ENCODE data around the gene PLA2G15.

Gene PLA2G15

GRCh38 chr16:68249371-68249770 lies 4.2 kb downstream of the PLA2G15 start:
- no peak for FAIRE-seq
- DNase-seq (ENCODE audit: extremely low spot score, insufficient read length, low read depth): no peak

GRCh38 chr16:68250951-68251350 lies 5.8 kb downstream of the PLA2G15 start:
- FAIRE-seq: no peak
- DNase-seq (ENCODE audit: extremely low spot score, insufficient read length, low read depth): no peak

- DNase-seq (ENCODE audit: extremely low spot score, insufficient read length, low read depth) (no peak), FAIRE-seq (no peak)
Observed at GRCh38 chr16:68251832-68252231, 6.7 kb downstream of the PLA2G15 start.

GRCh38 chr16:68252383-68252782 lies 7.2 kb downstream of the PLA2G15 start:
- FAIRE-seq: no peak
- no peak for DNase-seq (ENCODE audit: extremely low spot score, insufficient read length, low read depth)

- FAIRE-seq: no peak
- no peak for DNase-seq (ENCODE audit: extremely low spot score, insufficient read length, low read depth)
Observed at GRCh38 chr16:68253721-68254120, 8.5 kb downstream of the PLA2G15 start.

GRCh38 chr16:68255712-68256111 lies 10.5 kb downstream of the PLA2G15 start:
- FAIRE-seq: no peak

GRCh38 chr16:68257251-68257905 lies 12.2 kb downstream of the PLA2G15 start:
- DNase-seq (ENCODE audit: extremely low spot score, insufficient read length, low read depth): no peak

More at GRCh38 chr16:68255712-68256111, 10.5 kb downstream of the PLA2G15 start:
- no peak for DNase-seq (ENCODE audit: extremely low spot score, insufficient read length, low read depth)

GRCh38 chr16:68257906-68258800 lies 13.0 kb downstream of the PLA2G15 start:
- FAIRE-seq: peak; percentile 29
- DNase-seq (ENCODE audit: extremely low spot score, insufficient read length, low read depth): no peak

More at GRCh38 chr16:68257251-68257905, 12.2 kb downstream of the PLA2G15 start:
- FAIRE-seq: peak; percentile 29

- DNase-seq (ENCODE audit: extremely low spot score, insufficient read length, low read depth) (no peak), FAIRE-seq (no peak)
Observed at GRCh38 chr16:68259007-68259825, 14.0 kb downstream of the PLA2G15 start.

- DNase-seq (ENCODE audit: extremely low spot score, insufficient read length, low read depth) (no peak), FAIRE-seq (no peak)
Observed at GRCh38 chr16:68263559-68264127, 18.5 kb downstream of the PLA2G15 start.

- FAIRE-seq: peak; percentile 71
Observed at GRCh38 chr16:68264128-68265077, 19.2 kb downstream of the PLA2G15 start, which contains the start of gene SLC7A6. Gene SLC7A6 (plus strand): TSS chr16:68264526. CDS start chr16:68274727, 10,201 bp downstream.

GRCh38 chr16:68265078-68265920 lies 20.1 kb downstream of the PLA2G15 start:
- DNase-seq (ENCODE audit: extremely low spot score, insufficient read length, low read depth): no peak
- peak; percentile 69 for FAIRE-seq

More at GRCh38 chr16:68264128-68265077, 19.2 kb downstream of the PLA2G15 start, which contains the start of gene SLC7A6:
- no peak for DNase-seq (ENCODE audit: extremely low spot score, insufficient read length, low read depth)

GRCh38 chr16:68267612-68268405 lies 22.6 kb downstream of the PLA2G15 start:
- FAIRE-seq (no peak), DNase-seq (ENCODE audit: extremely low spot score, insufficient read length, low read depth) (no peak)

- FAIRE-seq (no peak), DNase-seq (ENCODE audit: extremely low spot score, insufficient read length, low read depth) (no peak)
Observed at GRCh38 chr16:68269793-68270192, 24.6 kb downstream of the PLA2G15 start.

- DNase-seq (ENCODE audit: extremely low spot score, insufficient read length, low read depth) (no peak), FAIRE-seq (no peak)
Observed at GRCh38 chr16:68270353-68270752, 25.2 kb downstream of the PLA2G15 start.

GRCh38 chr16:68272507-68273209 lies 27.5 kb downstream of the PLA2G15 start:
- DNase-seq (ENCODE audit: extremely low spot score, insufficient read length, low read depth): no peak
- no peak for FAIRE-seq

Data from GM18507 (cell line).